ENCODE measurements around the gene DGKK.

GRCh38 chrX:50403903-50404302 lies 66.7 kb downstream of the DGKK start:
- TF ChIP-seq CTCF (conservative IDR thresholded peaks at IDR 0.05), result no peak
- no peak for TF ChIP-seq ZFX (IDR thresholded peaks at IDR 0.05)
